PC-3 (cell line): ENCODE data around the gene HIC1.

Experiments
- CTCF ChIP-seq: fragments of 300-600 bp; sonication (generic); conservative IDR thresholded peaks from 2 replicates; pipeline ENCODE4 v1.5.1; 2017; ENCODE audit warnings: antibody characterized with exemption, low read depth, mild to moderate bottlenecking, low read length
- EZH2 ChIP-seq: fragments of 300-600 bp; sonication (generic); IDR thresholded peaks from one replicate; pipeline ENCODE4 v1.6.1; 2017; ENCODE audit warnings: antibody characterized with exemption, mild to moderate bottlenecking, low read length; ENCODE audit not compliant: unreplicated experiment

- TF ChIP-seq CTCF: no peak
- no peak for TF ChIP-seq EZH2
These were observed 29.7 kb upstream of the HIC1 start, which contains the start of gene RTN4RL1 for GRCh38 chr17:2025220-2025621.
